ENCODE measurements around the gene UBAC2.

GRCh38 chr13:99334221-99334620 lies 133.6 kb downstream of the UBAC2 start:
- TF ChIP-seq CTCF (conservative IDR thresholded peaks at IDR 0.05; ENCODE audit: low read length) (no peak), EZH2phosphoT487 (IDR thresholded peaks at IDR 0.05; ENCODE audit: borderline replicate concordance, low read depth, low read length) (no peak)

Measured in OCI-LY7 (cell line).